MCF 10A (cell line): ENCODE results near the gene ADAMTS19. TPM values are rescaled to one million over a fixed set of nuclear protein-coding genes. Genes with fewer than 3 reads are reported as not detected.

Source experiments
- BruUV-seq: library from RNA; stranded (reverse); fragments of 400-500 nt; replicated peaks from 2 replicates; lab custom pipeline; 2021; lab: Mats Ljungman, UMichigan
- CTCF ChIA-PET: fragments of 300-600 bp; sonication (Branson Sonifier 250); formaldehyde crosslinking; extraction: SDS; loops from one replicate; lab custom pipeline; 2021; ENCODE audit warnings: antibody characterized with exemption, inconsistent platforms; lab: Yijun Ruan, JAX
- POLR2A ChIA-PET: fragments of 300-600, 350-650 bp; sonication (Branson Sonifier 250); formaldehyde crosslinking; extraction: SDS; loops from one replicate; lab custom pipeline; 2020; ENCODE audit warnings: antibody characterized with exemption, inconsistent platforms; lab: Yijun Ruan, JAX
- DNase-seq: peaks from one replicate; pipeline ENCODE4 v3.0.0-alpha.2; 2018; ENCODE audit not compliant: unreplicated experiment
- H3K27ac Mint-ChIP-seq: one replicate; pipeline ENCODE4 v1.8.0; 2022; ENCODE audit warnings: mild to moderate bottlenecking, low read depth, mixed read lengths; ENCODE audit not compliant: unreplicated experiment
- H3K27me3 Mint-ChIP-seq: one replicate; pipeline ENCODE4 v1.8.0; 2022; ENCODE audit warnings: mixed read lengths; ENCODE audit not compliant: insufficient read depth, unreplicated experiment
- H3K36me3 Mint-ChIP-seq: one replicate; pipeline ENCODE4 v1.8.0; 2022; ENCODE audit warnings: mild to moderate bottlenecking, moderate library complexity, mixed read lengths; ENCODE audit not compliant: insufficient read depth, unreplicated experiment
- H3K4me1 Mint-ChIP-seq: one replicate; pipeline ENCODE4 v1.8.0; 2022; ENCODE audit warnings: mixed read lengths; ENCODE audit not compliant: insufficient read depth, unreplicated experiment
- H3K4me3 Mint-ChIP-seq: one replicate; pipeline ENCODE4 v1.8.0; 2022; ENCODE audit warnings: mild to moderate bottlenecking, moderate library complexity, mixed read lengths; ENCODE audit not compliant: unreplicated experiment
- H3K9me3 Mint-ChIP-seq: one replicate; pipeline ENCODE4 v1.8.0; 2022; ENCODE audit warnings: mixed read lengths; ENCODE audit not compliant: unreplicated experiment
- CTCF ChIP-seq: fragments of 200-600 bp; IDR thresholded peaks from one replicate; pipeline ENCODE4 v1.8.0; 2022; ENCODE audit warnings: antibody characterized with exemption, mild to moderate bottlenecking; ENCODE audit not compliant: unreplicated experiment
- intact Hi-C: fragments of 100-400 bp; cut with micrococcal nuclease; formaldehyde crosslinking; loops from 2 replicates; pipeline ENCODE4 v1.14.1; 2022
- total RNA-seq: library from RNA; stranded (reverse); gene quantifications from 2 replicates; pipeline ENCODE4 v1.2.3, GENCODE V29; 2022

Gene ADAMTS19
- total RNA-seq, 1 experiment from 2014 or later, result not detected

GRCh38 chr5:129639331-129639730 is 179.2 kb downstream of the ADAMTS19 start:
- TF ChIP-seq CTCF, result no peak
- no peaks in the 10 kb centered on the region for H3K27me3 Mint-ChIP-seq
- BruUV-seq, result no TSS peak
- intact Hi-C loops, result no loop called here
- ChIA-PET CTCF (no interaction called here), POLR2A (interaction anchor here (1.9 kb wide), 1 partner anchor 13 kb away, joined by 5 read pairs; no protein-coding TSS in a partner anchor)
- no peaks in the 10 kb centered on the region for H3K36me3 Mint-ChIP-seq
- DNase-seq, result peak; percentile 6
- H3K27ac Mint-ChIP-seq, result no peak overlapping the region
- H3K4me3 Mint-ChIP-seq, result no peak overlapping the region
- no peaks in the 10 kb centered on the region for H3K9me3 Mint-ChIP-seq
- H3K4me1 Mint-ChIP-seq, result no peaks in the 10 kb centered on the region

- ChIA-PET CTCF (interaction anchor here (1.7 to 5.5 kb wide), 2 partner anchors 12 to 119 kb away, joined by 5 to 28 read pairs; no protein-coding TSS in a partner anchor), POLR2A (interaction anchor here (0.6 to 1.3 kb wide), 8 partner anchors 9 to 77 kb away, joined by 3 to 5 read pairs (median 4); no protein-coding TSS in a partner anchor)
- DNase-seq, result peak; percentile 92
- Mint-ChIP-seq H3K4me3 (no peak overlapping the region), H3K27ac (peak overlapping the region; percentile 38), H3K4me1 (peaks cover 9% of the 10 kb centered on the region), H3K36me3 (no peaks in the 10 kb centered on the region), H3K27me3 (no peaks in the 10 kb centered on the region), H3K9me3 (no peaks in the 10 kb centered on the region)
- intact Hi-C loops, result no loop called here
- BruUV-seq, result no TSS peak
- TF ChIP-seq CTCF, result no peak
Measured at GRCh38 chr5:129652349-129653056, 192.4 kb downstream of the ADAMTS19 start.

GRCh38 chr5:129653057-129653375 is 192.9 kb downstream of the ADAMTS19 start:
- intact Hi-C loops, result no loop called here
- H3K27ac Mint-ChIP-seq, result no peak overlapping the region
- no TSS peak for BruUV-seq
- no peak overlapping the region for H3K4me3 Mint-ChIP-seq
- ChIA-PET CTCF (interaction anchor here (0.5 to 5.5 kb wide), 4 partner anchors 11 to 119 kb away, joined by 3 to 28 read pairs (median 4); no protein-coding TSS in a partner anchor), POLR2A (interaction anchor here (0.6 to 1.3 kb wide), 8 partner anchors 9 to 78 kb away, joined by 3 to 5 read pairs (median 4); no protein-coding TSS in a partner anchor)
- peaks cover 9% of the 10 kb centered on the region for H3K4me1 Mint-ChIP-seq
- H3K9me3 Mint-ChIP-seq, result no peaks in the 10 kb centered on the region
- TF ChIP-seq CTCF, result no peak
- DNase-seq, result no peak
- H3K27me3 Mint-ChIP-seq, result no peaks in the 10 kb centered on the region
- no peaks in the 10 kb centered on the region for H3K36me3 Mint-ChIP-seq

- Mint-ChIP-seq H3K4me1 (peaks cover 9% of the 10 kb centered on the region), H3K36me3 (no peaks in the 10 kb centered on the region), H3K27me3 (no peaks in the 10 kb centered on the region), H3K4me3 (no peak overlapping the region), H3K9me3 (no peaks in the 10 kb centered on the region), H3K27ac (no peak overlapping the region)
- no peak for TF ChIP-seq CTCF
- BruUV-seq, result no TSS peak
- ChIA-PET CTCF (interaction anchor here (0.5 to 5.5 kb wide), 4 partner anchors 11 to 118 kb away, joined by 3 to 28 read pairs (median 4); no protein-coding TSS in a partner anchor), POLR2A (interaction anchor here (0.6 to 1.3 kb wide), 8 partner anchors 10 to 78 kb away, joined by 3 to 5 read pairs (median 4); no protein-coding TSS in a partner anchor)
- intact Hi-C loops, result no loop called here
- DNase-seq, result no peak
Measured at GRCh38 chr5:129653442-129653841, 193.3 kb downstream of the ADAMTS19 start.
